ENCODE results near the gene PIN1. TPM values are rescaled to one million over a fixed set of nuclear protein-coding genes. Genes with fewer than 3 reads are reported as not detected.

The PIN1 gene
- total RNA-seq, 1 donor from 2014 or later = 69.9 TPM

DNA sequence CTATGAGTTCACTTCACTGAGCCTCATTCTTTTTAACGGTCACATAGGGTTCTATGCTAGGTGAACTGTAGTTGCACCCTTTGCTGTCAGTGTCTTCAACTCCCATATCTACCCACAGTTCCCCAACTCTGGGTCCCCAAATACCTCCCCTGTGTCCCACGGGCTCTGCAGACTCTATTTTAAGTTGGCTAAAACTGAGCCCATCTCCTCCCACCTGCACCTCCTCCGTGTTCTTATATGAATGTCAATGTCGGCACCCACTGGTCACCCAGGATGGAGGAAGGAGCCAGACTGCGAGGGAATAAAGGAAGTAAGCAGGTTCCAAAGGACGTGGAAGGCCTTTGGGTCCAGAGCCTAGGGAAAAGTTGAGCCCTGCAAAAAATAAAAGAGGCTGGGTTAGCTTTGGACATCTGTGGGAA is 802 bp upstream of the PIN1 start:
- DNase-seq (ENCODE audit: low spot score) = no peak
- H3K9me3 Mint-ChIP-seq (ENCODE audit: unreplicated experiment) = no peaks in the 10 kb centered on the region
- H3K27me3 Mint-ChIP-seq (ENCODE audit: unreplicated experiment) = peaks cover 5% of the 10 kb centered on the region
- peaks cover 3% of the 10 kb centered on the region for H3K4me1 Mint-ChIP-seq (ENCODE audit: unreplicated experiment)
- H3K27ac Mint-ChIP-seq (ENCODE audit: unreplicated experiment) = peak overlapping the region; percentile 48
- H3K36me3 Mint-ChIP-seq (ENCODE audit: low read depth, unreplicated experiment) = peaks cover 6% of the 10 kb centered on the region
- H3K4me3 Mint-ChIP-seq (ENCODE audit: unreplicated experiment) = peak overlapping the region; percentile 85
- TF ChIP-seq, protein P1, sequence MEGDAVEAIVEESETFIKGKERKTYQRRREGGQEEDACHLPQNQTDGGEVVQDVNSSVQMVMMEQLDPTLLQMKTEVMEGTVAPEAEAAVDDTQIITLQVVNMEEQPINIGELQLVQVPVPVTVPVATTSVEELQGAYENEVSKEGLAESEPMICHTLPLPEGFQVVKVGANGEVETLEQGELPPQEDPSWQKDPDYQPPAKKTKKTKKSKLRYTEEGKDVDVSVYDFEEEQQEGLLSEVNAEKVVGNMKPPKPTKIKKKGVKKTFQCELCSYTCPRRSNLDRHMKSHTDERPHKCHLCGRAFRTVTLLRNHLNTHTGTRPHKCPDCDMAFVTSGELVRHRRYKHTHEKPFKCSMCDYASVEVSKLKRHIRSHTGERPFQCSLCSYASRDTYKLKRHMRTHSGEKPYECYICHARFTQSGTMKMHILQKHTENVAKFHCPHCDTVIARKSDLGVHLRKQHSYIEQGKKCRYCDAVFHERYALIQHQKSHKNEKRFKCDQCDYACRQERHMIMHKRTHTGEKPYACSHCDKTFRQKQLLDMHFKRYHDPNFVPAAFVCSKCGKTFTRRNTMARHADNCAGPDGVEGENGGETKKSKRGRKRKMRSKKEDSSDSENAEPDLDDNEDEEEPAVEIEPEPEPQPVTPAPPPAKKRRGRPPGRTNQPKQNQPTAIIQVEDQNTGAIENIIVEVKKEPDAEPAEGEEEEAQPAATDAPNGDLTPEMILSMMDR (IDR thresholded peaks at IDR 0.05; ENCODE audit: unreplicated experiment) = no peak

DNA sequence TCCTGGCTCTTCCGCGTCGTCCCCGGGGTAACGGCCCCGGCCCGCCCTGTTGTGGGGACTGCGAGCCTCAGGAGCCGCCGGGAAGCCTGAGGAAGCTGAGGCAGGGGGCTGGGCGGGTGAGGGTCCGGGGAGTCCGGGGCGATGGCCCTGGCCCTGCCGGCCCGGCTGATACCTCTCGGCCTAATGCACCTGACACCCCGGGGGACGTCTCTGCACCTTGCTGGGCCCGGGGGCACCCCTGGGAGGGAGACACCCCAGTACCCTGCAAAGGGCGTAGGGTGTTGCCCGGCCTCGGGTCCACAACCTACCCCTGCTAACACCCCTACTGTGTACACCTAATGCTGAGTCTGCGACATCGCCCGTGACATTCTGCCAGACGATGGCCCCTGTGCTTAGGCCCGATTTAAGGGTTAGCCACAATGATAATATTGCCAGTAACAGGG is 410 bp downstream of the PIN1 start:
- peaks cover 3% of the 10 kb centered on the region for H3K36me3 Mint-ChIP-seq (ENCODE audit: low read depth, unreplicated experiment)
- peak overlapping the region; percentile 93 for H3K4me3 Mint-ChIP-seq (ENCODE audit: unreplicated experiment)
- peaks cover 5% of the 10 kb centered on the region for H3K27me3 Mint-ChIP-seq (ENCODE audit: unreplicated experiment)
- no peaks in the 10 kb centered on the region for H3K9me3 Mint-ChIP-seq (ENCODE audit: unreplicated experiment)
- H3K27ac Mint-ChIP-seq (ENCODE audit: unreplicated experiment) = no peak overlapping the region
- peaks cover 3% of the 10 kb centered on the region for H3K4me1 Mint-ChIP-seq (ENCODE audit: unreplicated experiment)
- DNase-seq (ENCODE audit: low spot score) = no peak
- TF ChIP-seq, protein P1 (IDR thresholded peaks at IDR 0.05; ENCODE audit: unreplicated experiment) = no peak

DNA sequence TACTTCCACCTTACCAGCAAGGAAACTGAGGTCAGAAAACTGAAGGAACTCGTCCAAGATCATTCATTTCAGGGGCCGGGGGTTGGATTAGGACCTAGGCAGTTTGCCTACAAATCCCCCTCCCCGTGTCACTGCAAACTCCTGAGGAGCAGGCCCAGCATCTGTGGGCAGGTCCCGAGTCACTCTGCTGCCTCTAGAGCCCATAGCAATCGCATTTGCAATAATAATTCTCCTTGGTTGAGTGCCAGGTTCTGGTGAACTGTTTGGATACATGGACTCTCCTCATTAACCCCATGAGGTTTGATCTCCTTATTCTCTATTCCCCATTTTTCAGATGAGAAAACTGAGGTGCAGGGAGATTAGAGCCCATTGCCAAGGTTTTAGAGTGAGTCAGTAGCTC is 903 bp downstream of the PIN1 start:
- H3K27me3 Mint-ChIP-seq (ENCODE audit: unreplicated experiment) = peaks cover 5% of the 10 kb centered on the region
- DNase-seq (ENCODE audit: low spot score) = no peak
- no peaks in the 10 kb centered on the region for H3K9me3 Mint-ChIP-seq (ENCODE audit: unreplicated experiment)
- peaks cover 3% of the 10 kb centered on the region for H3K4me1 Mint-ChIP-seq (ENCODE audit: unreplicated experiment)
- TF ChIP-seq, protein P1 (IDR thresholded peaks at IDR 0.05; ENCODE audit: unreplicated experiment) = no peak
- H3K36me3 Mint-ChIP-seq (ENCODE audit: low read depth, unreplicated experiment) = peaks cover 6% of the 10 kb centered on the region
- peak overlapping the region; percentile 93 for H3K4me3 Mint-ChIP-seq (ENCODE audit: unreplicated experiment)
- no peak overlapping the region for H3K27ac Mint-ChIP-seq (ENCODE audit: unreplicated experiment)

DNA sequence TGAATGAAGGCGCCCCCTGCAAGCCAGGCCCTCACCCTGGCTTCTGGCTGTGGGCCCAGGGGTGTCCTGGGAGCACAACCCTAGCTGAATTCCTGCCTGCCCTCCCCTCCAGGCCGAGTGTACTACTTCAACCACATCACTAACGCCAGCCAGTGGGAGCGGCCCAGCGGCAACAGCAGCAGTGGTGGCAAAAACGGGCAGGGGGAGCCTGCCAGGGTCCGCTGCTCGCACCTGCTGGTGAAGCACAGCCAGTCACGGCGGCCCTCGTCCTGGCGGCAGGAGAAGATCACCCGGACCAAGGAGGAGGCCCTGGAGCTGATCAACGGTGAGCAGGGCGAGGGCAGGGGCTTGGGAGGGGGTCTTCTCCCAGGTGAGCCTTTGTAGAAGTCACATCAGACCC is 3.2 kb downstream of the PIN1 start:
- peaks cover 3% of the 10 kb centered on the region for H3K4me1 Mint-ChIP-seq (ENCODE audit: unreplicated experiment)
- no peak overlapping the region for H3K27ac Mint-ChIP-seq (ENCODE audit: unreplicated experiment)
- TF ChIP-seq, protein P1 (IDR thresholded peaks at IDR 0.05; ENCODE audit: unreplicated experiment) = no peak
- H3K36me3 Mint-ChIP-seq (ENCODE audit: low read depth, unreplicated experiment) = peaks cover 24% of the 10 kb centered on the region
- peaks cover 11% of the 10 kb centered on the region for H3K27me3 Mint-ChIP-seq (ENCODE audit: unreplicated experiment)
- no peaks in the 10 kb centered on the region for H3K9me3 Mint-ChIP-seq (ENCODE audit: unreplicated experiment)
- H3K4me3 Mint-ChIP-seq (ENCODE audit: unreplicated experiment) = no peak overlapping the region
- DNase-seq (ENCODE audit: low spot score) = no peak

DNA sequence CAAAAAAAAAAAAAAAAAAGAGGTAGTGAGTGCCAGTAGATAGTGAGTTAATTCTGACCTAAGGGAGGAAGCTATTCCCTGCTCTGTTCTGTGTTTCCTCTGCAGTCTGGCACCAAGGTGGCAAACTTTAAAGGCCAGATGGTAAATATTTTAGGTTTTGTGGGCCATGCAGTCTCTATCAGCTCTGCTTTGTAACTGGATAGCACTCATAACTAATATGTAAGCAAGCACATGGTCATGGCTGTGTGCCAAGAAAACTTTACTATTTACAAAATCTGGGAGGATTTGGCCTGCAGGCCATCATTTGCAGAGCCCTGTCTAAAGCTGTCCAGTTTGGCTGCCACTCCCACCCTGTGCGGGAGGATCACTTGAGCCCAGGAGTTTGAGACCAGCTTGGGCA is 4.3 kb downstream of the PIN1 start:
- H3K4me1 Mint-ChIP-seq (ENCODE audit: unreplicated experiment) = peaks cover 3% of the 10 kb centered on the region
- H3K9me3 Mint-ChIP-seq (ENCODE audit: unreplicated experiment) = no peaks in the 10 kb centered on the region
- no peak for DNase-seq (ENCODE audit: low spot score)
- TF ChIP-seq, protein P1 (IDR thresholded peaks at IDR 0.05; ENCODE audit: unreplicated experiment) = no peak
- no peak overlapping the region for H3K4me3 Mint-ChIP-seq (ENCODE audit: unreplicated experiment)
- no peak overlapping the region for H3K27ac Mint-ChIP-seq (ENCODE audit: unreplicated experiment)
- peaks cover 26% of the 10 kb centered on the region for H3K36me3 Mint-ChIP-seq (ENCODE audit: low read depth, unreplicated experiment)
- H3K27me3 Mint-ChIP-seq (ENCODE audit: unreplicated experiment) = peaks cover 9% of the 10 kb centered on the region
